ENCODE results near the gene DAG1. TPM values are rescaled to one million over a fixed set of nuclear protein-coding genes. Genes with fewer than 3 reads are reported as not detected.

DAG1 gene
- total RNA-seq (2021): 156 and 206 TPM in 2 replicates
- Bru-seq, nascent RNA: percentile 89 among the genes with signal in this experiment
- BruChase-seq, experiment 1, labeled RNA remaining after a 2-hour chase: percentile 86 among the genes with signal in this experiment
- BruChase-seq, experiment 2, labeled RNA remaining after a 6-hour chase: percentile 95 among the genes with signal in this experiment
- long read RNA-seq, full-length matches to known transcripts: 31 of 86 reads
- long read RNA-seq, partial matches to known transcripts: 0 of 86 reads
- long read RNA-seq, other reads (novel, unspliced or antisense): 55 of 86 reads

GRCh38 chr3:49469936-49470713 lies at the start of gene DAG1:
DAG1 (plus strand) TSS chr3:49470267; CDS start chr3:49510535, 40,268 bp downstream.
- BruUV-seq (replicated peaks): no TSS peak
- no peaks in the 10 kb centered on the region for H4K20me1 ChIP-seq (ENCODE audit: insufficient read depth)
- H3F3A ChIP-seq (ENCODE audit: insufficient read depth, low read depth): peaks cover 35% of the 10 kb centered on the region
- no peaks in the 10 kb centered on the region for H3K27me3 ChIP-seq (ENCODE audit: insufficient read depth, low read depth)
- ChIA-PET CTCF (interaction anchor here (0.6 to 1.4 kb wide), 6 partner anchors 13 to 1195 kb away, joined by 3 to 13 read pairs (median 6); partner anchors contain the start of gene RBM6), POLR2A (ENCODE audit: unreplicated experiment) (interaction anchor here (0.5 to 1.2 kb wide), 16 partner anchors 14 to 694 kb away, joined by 3 to 25 read pairs (median 8); partner anchors contain the start of gene BSN)
- peaks cover 42% of the 10 kb centered on the region for H3K79me2 ChIP-seq (ENCODE audit: low read depth)
- H3K4me3 ChIP-seq: peak within 1 kb of the TSS; percentile 98
- peak; percentile 83 to 98 for DNase-seq
- peaks cover 45% of the 10 kb centered on the region for H3K4me1 ChIP-seq (replicated peaks; ENCODE audit: insufficient read depth)
- no peaks in the 10 kb centered on the region for H3K36me3 ChIP-seq (ENCODE audit: low read depth)
- no peaks in the 10 kb centered on the region for H3K9me3 ChIP-seq (ENCODE audit: insufficient read depth, low read depth)
- H2AFZ ChIP-seq: peak within 1 kb of the TSS; percentile 85
- H3K9me2 ChIP-seq (ENCODE audit: insufficient read depth): no peaks in the 10 kb centered on the region
- peak within 1 kb of the TSS; percentile 99 for H3K4me2 ChIP-seq
- peak within 1 kb of the TSS; percentile 76 for H3K27ac ChIP-seq
- TF ChIP-seq EZH2 (IDR thresholded peaks at IDR 0.05; ENCODE audit: low read depth) (no peak), CTCF (conservative IDR thresholded peaks at IDR 0.05) (no peak)
- intact Hi-C loops (cut with micrococcal nuclease; ENCODE audit: unreplicated experiment): no loop called here

GRCh38 chr3:49421890-49422378 lies 48.1 kb upstream of the DAG1 start:
- Histone ChIP-seq H3K79me2 (ENCODE audit: low read depth) (no peaks in the 10 kb centered on the region), H3K36me3 (ENCODE audit: low read depth) (no peaks in the 10 kb centered on the region), H2AFZ (no peak overlapping the region), H4K20me1 (ENCODE audit: insufficient read depth) (no peaks in the 10 kb centered on the region), H3K27me3 (ENCODE audit: insufficient read depth, low read depth) (no peaks in the 10 kb centered on the region), H3K9me3 (ENCODE audit: insufficient read depth, low read depth) (no peaks in the 10 kb centered on the region), H3K4me1 (replicated peaks; ENCODE audit: insufficient read depth) (peaks cover 42% of the 10 kb centered on the region), H3F3A (ENCODE audit: insufficient read depth, low read depth) (peaks cover 24% of the 10 kb centered on the region; the same call in 1 of the 2 replicates), H3K4me3 (no peak overlapping the region), H3K4me2 (no peak overlapping the region), H3K9me2 (ENCODE audit: insufficient read depth) (no peaks in the 10 kb centered on the region), H3K27ac (peak overlapping the region; percentile 75; the same call in 1 of the 2 replicates)
- intact Hi-C loops (cut with micrococcal nuclease; ENCODE audit: unreplicated experiment): no loop called here
- DNase-seq: no peak
- no peak for TF ChIP-seq CTCF (conservative IDR thresholded peaks at IDR 0.05)
- no peak for TF ChIP-seq EZH2 (IDR thresholded peaks at IDR 0.05; ENCODE audit: low read depth)
- ChIA-PET CTCF (no interaction called here), POLR2A (ENCODE audit: unreplicated experiment) (interaction anchor here (0.6 kb wide), 1 partner anchor 276 kb away, joined by 4 read pairs; no protein-coding TSS in a partner anchor)
- no TSS peak for BruUV-seq (replicated peaks)

GRCh38 chr3:49422379-49423248 lies 47.5 kb upstream of the DAG1 start, which contains the start of gene AMT:
AMT (minus strand) TSS chr3:49422473; CDS start chr3:49422450, 23 bp downstream.
- no peaks in the 10 kb centered on the region for H3K36me3 ChIP-seq (ENCODE audit: low read depth)
- peak within 1 kb of the TSS; percentile 75; the same call in 1 of the 2 replicates for H3K27ac ChIP-seq
- H4K20me1 ChIP-seq (ENCODE audit: insufficient read depth): no peaks in the 10 kb centered on the region
- H3K79me2 ChIP-seq (ENCODE audit: low read depth): no peaks in the 10 kb centered on the region
- no peak within 1 kb of the TSS for H2AFZ ChIP-seq
- no peaks in the 10 kb centered on the region for H3K9me3 ChIP-seq (ENCODE audit: insufficient read depth, low read depth)
- intact Hi-C loops (cut with micrococcal nuclease; ENCODE audit: unreplicated experiment): no loop called here
- BruUV-seq (replicated peaks): no TSS peak
- no peaks in the 10 kb centered on the region for H3K27me3 ChIP-seq (ENCODE audit: insufficient read depth, low read depth)
- peaks cover 17% of the 10 kb centered on the region; the same call in 1 of the 2 replicates for H3F3A ChIP-seq (ENCODE audit: insufficient read depth, low read depth)
- no peak within 1 kb of the TSS for H3K4me2 ChIP-seq
- H3K4me3 ChIP-seq: no peak within 1 kb of the TSS
- H3K4me1 ChIP-seq (replicated peaks; ENCODE audit: insufficient read depth): peaks cover 35% of the 10 kb centered on the region
- ChIA-PET POLR2A (ENCODE audit: unreplicated experiment) (no interaction called here), CTCF (no interaction called here)
- no peaks in the 10 kb centered on the region for H3K9me2 ChIP-seq (ENCODE audit: insufficient read depth)
- TF ChIP-seq CTCF (conservative IDR thresholded peaks at IDR 0.05) (no peak), EZH2 (IDR thresholded peaks at IDR 0.05; ENCODE audit: low read depth) (no peak)
- DNase-seq: no peak
